HEK293T (cell line): Measurements from ENCODE around the gene UBE2S.

ENCODE experiments used
- CTBP1 ChIP-seq: fragments of 450-650 bp; IDR thresholded peaks from 2 replicates; pipeline ENCODE4 v1.6.1; 2016; ENCODE audit warnings: borderline replicate concordance
- NFRKB ChIP-seq: fragments of 450-650 bp; IDR thresholded peaks from 2 replicates; pipeline ENCODE4 v1.6.1; 2016; ENCODE audit warnings: mild to moderate bottlenecking, moderate library complexity

DNA sequence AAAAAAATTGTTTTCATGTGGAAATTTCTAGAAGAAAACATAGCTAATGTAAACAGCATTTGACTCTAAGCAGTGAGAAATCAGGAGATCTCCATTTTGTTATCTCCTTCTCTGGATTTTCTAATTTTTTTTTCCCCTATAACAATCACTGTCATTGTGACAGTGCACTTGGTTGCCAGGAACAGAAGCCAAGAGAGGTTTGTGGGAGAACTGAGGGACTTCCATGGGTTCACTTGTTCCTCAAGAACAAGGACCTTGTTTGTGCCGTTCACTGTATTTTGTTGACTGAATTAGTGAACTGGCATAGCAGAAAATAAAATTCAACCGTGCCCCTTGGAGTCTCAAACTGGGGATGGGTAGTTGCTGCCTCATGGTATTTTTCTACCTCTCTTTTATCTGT is 18.5 kb upstream of the UBE2S start:
- TF ChIP-seq NFRKB (no peak), CTBP1 (no peak)
